Measurements from ENCODE around the gene GPHN. TPM values are rescaled to one million over a fixed set of nuclear protein-coding genes. Genes with fewer than 3 reads are reported as not detected.

Gene GPHN
- total RNA-seq, 1 donor from 2014 or later, result 12.5 TPM

GRCh38 chr14:66959437-66960050, 451.6 kb downstream of the GPHN start:
- DNase-seq (ENCODE audit: extremely low spot score in 2 of 2), result no peak
- no peak overlapping the region for H3K4me3 ChIP-seq
- H3K4me1 ChIP-seq, result no peaks in the 10 kb centered on the region
- peaks cover 7% of the 10 kb centered on the region for H3K9me3 ChIP-seq
- no peaks in the 10 kb centered on the region for H3K36me3 ChIP-seq
- no peak overlapping the region for H3K27ac ChIP-seq
- no peaks in the 10 kb centered on the region for H3K27me3 ChIP-seq
- TF ChIP-seq, protein P1, sequence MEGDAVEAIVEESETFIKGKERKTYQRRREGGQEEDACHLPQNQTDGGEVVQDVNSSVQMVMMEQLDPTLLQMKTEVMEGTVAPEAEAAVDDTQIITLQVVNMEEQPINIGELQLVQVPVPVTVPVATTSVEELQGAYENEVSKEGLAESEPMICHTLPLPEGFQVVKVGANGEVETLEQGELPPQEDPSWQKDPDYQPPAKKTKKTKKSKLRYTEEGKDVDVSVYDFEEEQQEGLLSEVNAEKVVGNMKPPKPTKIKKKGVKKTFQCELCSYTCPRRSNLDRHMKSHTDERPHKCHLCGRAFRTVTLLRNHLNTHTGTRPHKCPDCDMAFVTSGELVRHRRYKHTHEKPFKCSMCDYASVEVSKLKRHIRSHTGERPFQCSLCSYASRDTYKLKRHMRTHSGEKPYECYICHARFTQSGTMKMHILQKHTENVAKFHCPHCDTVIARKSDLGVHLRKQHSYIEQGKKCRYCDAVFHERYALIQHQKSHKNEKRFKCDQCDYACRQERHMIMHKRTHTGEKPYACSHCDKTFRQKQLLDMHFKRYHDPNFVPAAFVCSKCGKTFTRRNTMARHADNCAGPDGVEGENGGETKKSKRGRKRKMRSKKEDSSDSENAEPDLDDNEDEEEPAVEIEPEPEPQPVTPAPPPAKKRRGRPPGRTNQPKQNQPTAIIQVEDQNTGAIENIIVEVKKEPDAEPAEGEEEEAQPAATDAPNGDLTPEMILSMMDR (IDR thresholded peaks at IDR 0.05), result no peak
- TF ChIP-seq POLR2AphosphoS5 (IDR thresholded peaks at IDR 0.05; ENCODE audit: insufficient read depth in 1 of 2, low read depth in 1 of 2) (no peak), POLR2A (IDR thresholded peaks at IDR 0.05) (no peak)
- intact Hi-C loops (cut with DNase I), result no loop called here

GRCh38 chr14:66965831-66966230, 457.9 kb downstream of the GPHN start:
- no peaks in the 10 kb centered on the region for H3K4me1 ChIP-seq
- H3K4me3 ChIP-seq, result no peak overlapping the region
- no peak overlapping the region for H3K27ac ChIP-seq
- TF ChIP-seq, protein P1 (IDR thresholded peaks at IDR 0.05), result no peak
- TF ChIP-seq POLR2AphosphoS5 (IDR thresholded peaks at IDR 0.05; ENCODE audit: insufficient read depth in 1 of 2, low read depth in 1 of 2) (no peak), POLR2A (IDR thresholded peaks at IDR 0.05) (no peak)
- H3K27me3 ChIP-seq, result no peaks in the 10 kb centered on the region
- intact Hi-C loops (cut with DNase I), result no loop called here
- H3K9me3 ChIP-seq, result no peaks in the 10 kb centered on the region
- DNase-seq (ENCODE audit: extremely low spot score in 2 of 2), result no peak
- H3K36me3 ChIP-seq, result no peaks in the 10 kb centered on the region

- Histone ChIP-seq H3K4me3 (no peak overlapping the region), H3K27me3 (no peaks in the 10 kb centered on the region), H3K9me3 (no peaks in the 10 kb centered on the region), H3K4me1 (no peaks in the 10 kb centered on the region), H3K36me3 (no peaks in the 10 kb centered on the region), H3K27ac (no peak overlapping the region)
- intact Hi-C loops (cut with DNase I), result no loop called here
- DNase-seq (ENCODE audit: extremely low spot score in 2 of 2), result no peak
- TF ChIP-seq POLR2A (IDR thresholded peaks at IDR 0.05), result no peak
- TF ChIP-seq POLR2AphosphoS5 (IDR thresholded peaks at IDR 0.05; ENCODE audit: insufficient read depth in 1 of 2, low read depth in 1 of 2), result no peak
- TF ChIP-seq, protein P1 (IDR thresholded peaks at IDR 0.05), result no peak
Measured at GRCh38 chr14:66972469-66972868, 464.5 kb downstream of the GPHN start.

GRCh38 chr14:66974397-66975025, 466.6 kb downstream of the GPHN start:
- H3K27ac ChIP-seq, result no peak overlapping the region
- H3K4me3 ChIP-seq, result no peak overlapping the region
- H3K27me3 ChIP-seq, result no peaks in the 10 kb centered on the region
- TF ChIP-seq, protein P1 (IDR thresholded peaks at IDR 0.05), result no peak
- TF ChIP-seq POLR2AphosphoS5 (IDR thresholded peaks at IDR 0.05; ENCODE audit: insufficient read depth in 1 of 2, low read depth in 1 of 2), result no peak
- no peak for TF ChIP-seq POLR2A (IDR thresholded peaks at IDR 0.05)
- no peak for DNase-seq (ENCODE audit: extremely low spot score in 2 of 2)
- no peaks in the 10 kb centered on the region for H3K9me3 ChIP-seq
- no peaks in the 10 kb centered on the region for H3K4me1 ChIP-seq
- intact Hi-C loops (cut with DNase I), result no loop called here
- no peaks in the 10 kb centered on the region for H3K36me3 ChIP-seq

DNA sequence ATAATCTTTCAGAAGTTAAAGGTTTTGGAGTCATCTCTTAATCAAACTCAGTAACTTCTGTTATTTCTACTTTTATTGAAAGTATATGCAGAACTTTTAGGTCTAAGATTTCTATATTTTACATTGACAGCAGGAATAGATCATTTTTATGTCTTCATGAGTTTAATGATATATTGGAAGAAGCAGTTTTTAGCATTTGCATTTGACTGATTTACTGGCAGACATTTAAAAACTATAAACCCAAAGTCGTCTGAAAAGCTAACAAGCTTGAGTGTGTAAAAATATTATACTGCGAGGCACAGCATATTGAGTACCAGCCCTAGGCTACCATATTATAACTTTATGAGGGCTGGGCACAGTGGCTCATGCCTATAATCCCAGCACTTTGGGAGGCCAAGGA, 467.3 kb downstream of the GPHN start:
- Histone ChIP-seq H3K4me1 (no peaks in the 10 kb centered on the region), H3K27ac (no peak overlapping the region), H3K36me3 (no peaks in the 10 kb centered on the region), H3K9me3 (no peaks in the 10 kb centered on the region), H3K4me3 (no peak overlapping the region), H3K27me3 (no peaks in the 10 kb centered on the region)
- intact Hi-C loops (cut with DNase I), result no loop called here
- no peak for DNase-seq (ENCODE audit: extremely low spot score in 2 of 2)
- TF ChIP-seq, protein P1 (IDR thresholded peaks at IDR 0.05), result no peak
- TF ChIP-seq POLR2A (IDR thresholded peaks at IDR 0.05), result no peak
